HPDE6-E6E7 (cell line): ENCODE results near the gene DSCAML1.
A peak's percentile ranks its signal among the peaks of the same experiment; 100 is the strongest.
"Not testable (repeated sequence)": the region's sequence is repeated elsewhere in the genome, so short reads cannot be mapped to it uniquely, and the experiment has no call there.

Experiments
- DNase-seq: peaks from one replicate; pipeline ENCODE4 v3.0.0; 2011; ENCODE audit warnings: missing footprints; ENCODE audit errors: extremely low spot score

DSCAML1 gene

GRCh38 chr11:117465236-117465997, 331.6 kb downstream of the DSCAML1 start:
- no peak for DNase-seq

DNA sequence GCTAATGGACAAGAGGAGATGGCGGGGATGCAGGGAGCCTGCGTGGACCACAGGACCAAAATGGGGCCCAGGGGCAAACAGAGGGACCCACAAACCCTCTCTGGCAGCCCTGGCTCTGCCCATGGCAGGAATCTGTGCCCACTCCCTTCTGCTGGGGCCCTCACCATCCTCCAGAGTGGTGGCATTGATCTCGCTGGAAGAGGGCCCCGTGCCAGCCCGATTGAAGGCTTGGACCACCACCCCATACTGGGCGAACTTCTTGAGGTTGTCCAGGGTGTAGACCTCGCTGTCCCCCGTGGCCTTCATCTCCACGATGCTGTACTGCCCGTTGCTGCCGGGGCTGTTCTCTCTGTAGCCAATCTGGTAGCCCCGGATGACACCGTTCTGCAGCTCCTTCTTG, 332.2 kb downstream of the DSCAML1 start:
- DNase-seq = no peak

DNA sequence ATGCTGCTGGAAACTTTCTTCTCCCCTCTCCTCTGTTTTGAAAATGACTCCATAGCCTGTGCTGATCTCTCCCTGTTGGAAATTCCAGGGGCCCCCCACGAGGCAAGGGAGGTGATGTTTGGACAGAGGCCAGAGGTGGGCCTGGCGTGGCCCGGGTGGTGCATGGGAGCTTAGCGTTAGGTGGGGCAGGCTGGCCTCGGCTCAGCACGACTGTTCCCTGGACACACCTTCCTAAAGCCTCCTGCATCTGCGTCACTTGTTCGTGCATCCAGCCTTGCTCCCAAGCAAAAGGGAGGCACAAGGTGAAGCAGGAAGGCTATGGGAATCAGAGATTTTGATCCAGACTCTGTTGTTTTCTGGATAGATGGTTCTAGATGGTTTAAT, 334.2 kb downstream of the DSCAML1 start:
- no peak for DNase-seq

- no peak for DNase-seq
Measured at GRCh38 chr11:117462183-117462863, 334.7 kb downstream of the DSCAML1 start.

GRCh38 chr11:117461396-117462182, 335.4 kb downstream of the DSCAML1 start:
- DNase-seq = no peak

- DNase-seq = no peak
Measured at GRCh38 chr11:117459979-117460300, 337.1 kb downstream of the DSCAML1 start.

DNA sequence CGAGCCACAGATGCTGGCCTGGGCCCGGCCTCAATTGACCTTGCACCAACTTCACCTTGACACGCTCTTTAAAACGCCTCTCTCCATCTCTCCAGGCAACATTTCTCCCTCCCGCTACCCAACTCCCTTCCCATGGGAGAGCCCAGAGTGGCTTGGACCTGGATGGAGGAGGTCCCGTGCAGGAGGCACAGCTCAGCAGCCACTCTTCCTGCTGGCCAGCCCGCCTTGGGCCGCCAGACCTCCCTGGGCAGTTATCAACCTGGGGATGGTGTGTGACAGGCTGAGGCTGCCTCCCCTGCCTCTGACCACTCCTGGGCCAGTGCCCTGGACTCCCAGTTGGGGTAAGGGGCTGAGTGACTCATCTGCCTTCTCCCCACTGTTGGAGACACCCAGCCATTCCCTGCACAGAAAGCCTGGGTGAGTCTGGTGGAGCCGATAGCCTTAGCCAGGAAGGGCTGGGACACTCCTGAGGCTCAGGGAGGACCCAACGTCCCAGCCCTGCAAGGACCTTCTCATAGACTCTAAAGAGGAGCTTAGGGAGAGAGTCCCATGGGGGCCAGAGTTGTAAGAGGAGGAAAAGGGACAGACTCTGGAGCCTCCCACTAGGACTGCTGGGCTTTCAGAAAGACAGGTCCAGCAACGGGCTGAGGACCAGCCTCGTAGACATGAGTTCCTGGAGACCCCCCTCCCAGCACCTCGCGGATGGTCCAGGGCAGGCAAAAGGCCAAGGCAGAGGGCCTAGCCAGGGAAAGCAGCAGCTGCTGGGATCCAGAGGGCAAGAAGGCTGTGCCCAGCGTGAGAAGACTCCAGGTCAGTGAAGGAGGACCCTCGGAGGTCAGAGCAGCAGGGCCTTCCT, 337.7 kb downstream of the DSCAML1 start:
- DNase-seq = no peak

GRCh38 chr11:117458275-117459122, 338.5 kb downstream of the DSCAML1 start:
- peak; percentile 38 for DNase-seq

GRCh38 chr11:117457835-117458234, 339.2 kb downstream of the DSCAML1 start:
- DNase-seq = no peak

DNA sequence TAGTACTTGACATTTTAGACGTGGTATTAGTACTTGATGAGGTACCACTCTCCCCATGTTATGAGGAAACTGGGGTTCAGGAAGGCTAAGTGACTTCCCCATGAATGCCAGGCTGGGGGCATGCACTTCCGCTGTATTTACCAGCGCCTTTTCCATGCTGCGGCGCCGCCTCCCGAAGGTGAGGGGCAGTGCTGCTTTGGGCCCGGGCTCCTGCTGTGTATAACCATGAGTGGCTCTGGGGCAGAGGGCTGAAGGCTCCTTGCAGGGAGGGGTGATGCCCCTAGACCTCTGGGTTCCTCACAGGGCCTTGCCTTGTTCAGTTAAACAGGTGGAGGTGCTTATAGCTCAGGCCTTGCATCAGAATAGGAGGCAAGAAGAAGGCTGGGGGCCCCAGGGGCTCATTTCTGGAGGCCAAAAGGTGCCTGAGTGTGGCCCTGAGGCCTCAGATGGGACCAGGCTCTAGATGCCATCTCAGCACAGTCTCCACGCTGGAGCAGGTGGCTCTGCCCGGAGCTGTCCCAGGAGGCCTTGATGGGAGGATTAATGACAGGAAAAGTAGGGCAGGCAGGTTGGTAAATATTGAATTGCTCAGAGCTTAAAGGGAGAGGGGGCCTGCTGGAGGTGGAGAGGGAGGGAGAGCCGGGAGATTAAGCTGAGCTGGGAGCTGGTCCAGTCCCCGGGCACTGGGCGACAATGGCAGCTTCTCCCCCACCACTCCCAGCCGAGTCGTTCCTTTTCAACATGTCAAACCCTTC, 339.8 kb downstream of the DSCAML1 start:
- no peak for DNase-seq

GRCh38 chr11:117456721-117457029, 340.3 kb downstream of the DSCAML1 start:
- not testable (repeated sequence) for DNase-seq

DNA sequence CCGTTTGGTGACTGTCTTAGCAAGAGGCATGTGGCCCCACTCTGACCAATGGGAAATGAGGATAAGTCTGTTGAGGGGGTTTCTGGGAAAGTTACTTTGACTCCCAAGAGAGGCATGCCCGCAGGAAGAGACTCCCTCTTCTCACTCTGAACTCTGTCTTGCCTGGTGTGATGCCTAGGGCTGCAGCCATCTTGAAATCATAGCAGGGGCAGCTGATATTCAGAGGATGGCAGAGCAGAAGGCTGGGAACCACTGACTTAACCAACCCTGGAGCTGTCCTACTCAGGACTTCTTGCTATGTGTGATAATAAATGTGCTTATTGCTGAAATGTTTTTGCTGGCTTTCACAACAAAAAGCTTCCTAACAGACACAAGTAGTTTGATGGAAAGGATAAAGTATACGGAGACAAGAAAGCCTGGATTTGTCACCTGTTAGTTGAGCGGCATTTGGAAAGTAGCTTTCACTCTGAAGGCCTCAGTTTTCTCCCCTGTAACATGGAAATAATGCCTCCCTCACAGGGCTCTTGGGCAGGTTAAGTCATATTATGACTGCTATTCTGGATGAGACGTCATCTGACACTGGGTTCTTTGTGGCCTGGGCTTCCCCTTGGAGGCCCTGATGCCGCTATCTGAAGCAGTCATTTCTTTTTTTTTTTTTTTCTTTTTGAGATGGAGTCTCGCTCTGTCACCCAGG, 340.8 kb downstream of the DSCAML1 start:
- DNase-seq = no peak

DNA sequence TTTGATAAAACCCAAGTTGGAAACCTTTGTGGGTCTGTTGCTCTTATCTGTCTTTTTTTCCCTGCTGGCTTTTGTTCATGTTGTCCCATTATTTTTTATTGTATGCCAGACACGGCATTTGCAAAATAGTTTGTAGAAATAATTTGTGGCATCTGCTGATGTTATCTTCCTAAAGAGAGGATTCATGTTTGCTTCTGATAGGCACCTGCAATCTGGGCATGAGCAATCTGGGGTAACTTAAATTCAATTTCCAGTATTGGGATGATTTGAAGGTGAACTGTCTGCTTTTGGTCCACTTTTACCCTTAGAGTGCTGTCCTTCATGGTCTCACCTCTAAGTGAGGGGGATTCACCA, 342.5 kb downstream of the DSCAML1 start:
- no peak for DNase-seq

GRCh38 chr11:117453886-117454563, 343.0 kb downstream of the DSCAML1 start:
- no peak for DNase-seq

DNA sequence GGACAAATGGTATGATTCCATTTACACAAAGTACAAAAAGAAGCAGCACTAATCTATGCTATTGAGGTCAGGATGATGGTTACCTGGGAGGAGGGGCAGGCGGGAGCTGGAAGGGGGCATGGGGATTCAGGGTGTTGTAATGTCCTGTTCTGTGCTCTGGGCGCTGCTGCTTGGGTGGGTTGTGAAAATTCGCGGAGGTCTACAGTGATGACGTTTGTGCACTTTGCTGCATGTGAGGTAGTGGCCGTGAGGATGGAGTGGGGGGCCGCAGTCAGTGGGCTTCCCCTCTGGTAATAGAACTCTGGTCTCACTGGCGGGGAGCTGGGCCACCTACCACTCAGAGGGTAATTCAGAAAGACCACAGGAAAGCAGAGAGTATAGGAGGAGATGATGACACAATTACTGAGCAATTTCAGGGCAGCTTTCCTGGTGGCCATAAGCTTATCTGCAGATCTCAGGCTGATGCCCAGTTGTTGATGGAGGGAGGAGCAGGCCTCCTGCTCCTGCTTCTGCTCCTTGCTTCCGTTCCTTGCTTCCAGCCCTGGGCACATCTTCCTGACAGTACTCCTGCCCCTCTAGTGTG, 347.8 kb downstream of the DSCAML1 start:
- DNase-seq = no peak

DNA sequence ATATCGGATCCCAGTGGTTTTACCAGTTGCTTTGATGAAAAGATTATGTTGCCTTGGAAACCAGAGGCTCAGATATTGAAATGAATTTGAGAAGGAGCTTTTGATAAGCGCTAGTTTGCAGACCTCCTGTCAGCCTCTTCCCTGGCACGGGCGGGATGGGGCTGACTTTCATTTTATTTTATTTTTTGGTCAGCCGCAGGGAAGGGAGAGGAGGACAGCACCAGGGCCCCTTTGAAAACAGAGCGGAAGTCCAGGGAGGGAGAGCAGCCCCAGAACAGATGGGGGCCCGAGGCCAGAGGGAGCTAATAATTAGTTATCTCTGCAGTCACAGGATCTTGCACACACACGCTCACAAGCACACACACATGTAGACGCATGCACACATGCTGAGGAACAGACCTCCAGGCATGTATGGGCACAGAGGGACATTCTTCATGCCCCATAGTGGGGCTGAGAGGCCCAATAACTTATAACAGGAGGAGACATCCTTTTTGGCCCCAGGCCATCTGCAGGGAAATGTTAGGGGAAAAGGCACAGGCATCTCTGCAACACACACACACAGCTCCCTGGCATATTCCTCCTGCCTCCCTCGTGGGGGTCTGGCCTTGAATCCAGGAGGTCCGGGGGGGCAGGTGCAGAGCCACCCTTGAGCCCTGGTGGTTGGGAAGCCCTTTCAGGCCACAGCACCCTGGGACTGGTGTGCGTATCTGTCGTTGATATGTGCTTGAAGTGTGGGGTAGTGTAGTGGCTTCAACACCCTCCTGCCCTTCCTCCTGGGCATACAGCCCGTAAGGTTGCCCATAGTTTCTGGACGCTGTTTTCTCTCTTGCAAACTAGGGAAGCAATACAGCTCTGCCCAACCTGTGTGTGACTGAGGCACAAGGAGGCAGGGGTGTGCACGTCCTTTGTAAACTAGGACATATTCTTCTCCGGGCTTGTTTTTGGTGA, 352.0 kb downstream of the DSCAML1 start:
- DNase-seq = no peak

DNA sequence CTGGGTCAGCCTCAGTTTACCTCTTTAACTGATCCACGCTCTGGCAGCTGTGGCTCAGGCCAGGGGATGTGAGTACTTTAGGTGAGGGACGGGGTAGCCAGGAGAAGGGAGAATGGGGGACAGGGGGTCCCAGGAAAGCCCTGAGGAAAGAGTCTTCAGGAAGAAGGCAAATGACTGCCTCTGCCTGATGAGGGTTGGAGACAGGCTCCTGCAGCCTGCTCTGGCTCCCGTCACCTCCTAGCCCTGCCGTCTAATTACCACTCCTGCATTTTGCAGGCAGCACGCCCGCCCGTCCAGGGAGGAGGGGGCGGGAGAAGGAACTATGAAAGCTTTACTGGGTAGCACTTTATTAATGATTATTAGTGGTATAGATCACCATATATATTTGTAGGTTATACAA, 352.8 kb downstream of the DSCAML1 start:
- no peak for DNase-seq
